H1 (cell line): ENCODE data around the gene FOXP2. TPM values are rescaled to one million over a fixed set of nuclear protein-coding genes. Genes with fewer than 3 reads are reported as not detected.

Source experiments
- CTCF ChIP-seq, 3 experiments: IDR thresholded peaks; 1 replicate in 2 of 3; 2 replicates in 1 of 3; pipeline versions ENCODE4 v1.5.1 to v1.6.1; 2011; ENCODE audit warnings: low read length in 3 of 3, mild to moderate bottlenecking in 3 of 3, inconsistent platforms in 2 of 3, low read depth in 1 of 3, moderate library complexity in 1 of 3; ENCODE audit not compliant: insufficient read depth in 1 of 3; ENCODE audit errors: control extremely low read depth in 1 of 3
- JUN ChIP-seq: IDR thresholded peaks from 2 replicates; pipeline ENCODE4 v1.6.1; 2011; ENCODE audit warnings: low read depth, mild to moderate bottlenecking, improper control_type of control experiment, low read length
- RFX5 ChIP-seq: IDR thresholded peaks from 2 replicates; pipeline ENCODE4 v1.6.1; 2011; ENCODE audit warnings: low read depth, low read length, improper control_type of control experiment, borderline replicate concordance
- SIRT6 ChIP-seq: IDR thresholded peaks from one replicate; pipeline ENCODE4 v1.7.1; 2012; ENCODE audit warnings: low read length, inconsistent platforms
- polyA plus RNA-seq, 7 experiments: library from polyadenylated mRNA; depleted of rRNA in 3 of 7; stranded (reverse) in 5 of 7; unstranded in 2 of 7; fragments of >200 nt in 5 of 7; fragments of 200-250 nt in 2 of 7; gene quantifications; 1 replicate in 5 of 7; 2 replicates in 1 of 7; 4 replicates in 1 of 7; pipeline versions ENCODE4 v1.2.1 to v1.2.3, GENCODE V29; 2011 to 2013; ENCODE audit warnings: missing spikeins in 2 of 7, mixed read lengths in 2 of 7
- total RNA-seq: library from RNA; stranded (reverse); fragmentation: NEBNext Ultra II Directional; extraction: Animal tissue kit (Norgen Biotek cat#: 25700); gene quantifications from 2 replicates; pipeline ENCODE4 v1.2.1, GENCODE V29; 2021

The FOXP2 gene
- total and polyA plus RNA-seq, 2 of the 8 experiments (the other 6 are each of a cell fraction or from before 2014, with no cell fraction given), result 0.09 to 0.43 TPM

DNA sequence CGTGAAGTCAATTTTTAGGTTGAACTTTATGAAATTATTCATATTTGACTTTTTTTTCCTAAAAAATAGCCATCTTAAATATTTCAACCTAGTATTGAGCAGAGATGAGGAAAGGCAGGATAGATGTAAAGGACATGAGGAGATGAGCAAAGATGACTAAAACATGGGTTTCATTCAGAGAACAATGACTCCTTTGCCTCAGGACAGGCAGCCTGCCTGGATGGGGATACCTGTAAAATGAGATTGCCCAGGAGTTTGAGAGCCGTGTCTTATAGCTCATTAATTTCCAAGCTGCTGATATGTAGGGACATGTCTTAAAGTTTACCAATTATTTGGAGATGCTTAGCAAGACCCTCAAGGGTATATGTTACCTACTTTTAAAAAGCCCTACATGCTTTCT, 263.5 kb downstream of the FOXP2 start (continued):
- TF ChIP-seq CTCF (IDR thresholded peaks at IDR 0.05; ENCODE audit: control extremely low read depth in 1 of 3, insufficient read depth in 1 of 3, low read depth in 1 of 3, low read length in 3 of 3), result no peak
- TF ChIP-seq JUN, result no peak
- TF ChIP-seq SIRT6, result no peak
- TF ChIP-seq RFX5, result no peak
